ENCODE measurements around the gene THUMPD1.
"Not testable (repeated sequence)": the region's sequence is repeated elsewhere in the genome, so short reads cannot be mapped to it uniquely, and the experiment has no call there.

DNA sequence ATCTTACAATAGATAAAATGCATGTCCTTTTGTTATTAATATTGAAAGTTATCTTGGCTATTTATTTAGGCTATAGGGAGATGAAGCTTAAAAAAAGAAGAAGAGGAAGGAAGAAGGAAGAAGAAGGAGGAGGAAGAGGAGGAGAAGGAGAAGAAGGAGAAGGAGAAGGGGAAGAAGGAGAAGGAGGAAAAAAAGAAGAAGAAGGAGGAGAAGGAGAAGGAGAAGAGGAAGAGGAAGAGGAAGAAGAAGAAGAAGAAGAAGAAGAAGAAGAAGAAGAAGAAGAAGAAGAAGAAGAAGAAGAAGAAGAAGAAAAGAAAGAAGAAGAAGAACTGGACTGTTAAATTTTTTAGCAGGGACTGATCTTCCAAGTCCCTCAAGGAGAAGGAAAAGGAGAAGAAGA, 23.9 kb downstream of the THUMPD1 start:
- TF ChIP-seq, protein P1, sequence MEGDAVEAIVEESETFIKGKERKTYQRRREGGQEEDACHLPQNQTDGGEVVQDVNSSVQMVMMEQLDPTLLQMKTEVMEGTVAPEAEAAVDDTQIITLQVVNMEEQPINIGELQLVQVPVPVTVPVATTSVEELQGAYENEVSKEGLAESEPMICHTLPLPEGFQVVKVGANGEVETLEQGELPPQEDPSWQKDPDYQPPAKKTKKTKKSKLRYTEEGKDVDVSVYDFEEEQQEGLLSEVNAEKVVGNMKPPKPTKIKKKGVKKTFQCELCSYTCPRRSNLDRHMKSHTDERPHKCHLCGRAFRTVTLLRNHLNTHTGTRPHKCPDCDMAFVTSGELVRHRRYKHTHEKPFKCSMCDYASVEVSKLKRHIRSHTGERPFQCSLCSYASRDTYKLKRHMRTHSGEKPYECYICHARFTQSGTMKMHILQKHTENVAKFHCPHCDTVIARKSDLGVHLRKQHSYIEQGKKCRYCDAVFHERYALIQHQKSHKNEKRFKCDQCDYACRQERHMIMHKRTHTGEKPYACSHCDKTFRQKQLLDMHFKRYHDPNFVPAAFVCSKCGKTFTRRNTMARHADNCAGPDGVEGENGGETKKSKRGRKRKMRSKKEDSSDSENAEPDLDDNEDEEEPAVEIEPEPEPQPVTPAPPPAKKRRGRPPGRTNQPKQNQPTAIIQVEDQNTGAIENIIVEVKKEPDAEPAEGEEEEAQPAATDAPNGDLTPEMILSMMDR (conservative IDR thresholded peaks at IDR 0.05 in 1 of 2, IDR thresholded peaks at IDR 0.05 in 1 of 2; ENCODE audit: extremely low read depth in 1 of 2, insufficient read depth in 1 of 2, low read depth in 1 of 2, low read length in 2 of 2), result not testable (repeated sequence)
- TF ChIP-seq EZH2 (IDR thresholded peaks at IDR 0.05; ENCODE audit: borderline replicate concordance, low read length), result not testable (repeated sequence)
